RWPE2 (cell line): ENCODE data around the gene ATG2B.
A peak's percentile ranks its signal among the peaks of the same experiment; 100 is the strongest.

ENCODE experiments used
- ATAC-seq: fragments of 200-7000 bp; cut with Tn5 transposase; 3 replicates; pipeline ENCODE4 v1.9.1; 2021; ENCODE audit warnings: low read depth
- DNase-seq: peaks from one replicate; pipeline ENCODE4 v3.0.0-alpha.2; 2020; ENCODE audit warnings: low spot score
- H3K27ac ChIP-seq: fragments of 450-650 bp; 2 replicates; pipeline ENCODE4 v1.5.1; 2017; ENCODE audit warnings: mild to moderate bottlenecking; ENCODE audit not compliant: poor library complexity, severe bottlenecking
- H3K27me3 ChIP-seq: fragments of 250-450 bp; sonication (Bioruptor Pico); 2 replicates; pipeline ENCODE4 v1.5.1; 2021; ENCODE audit warnings: mild to moderate bottlenecking, moderate library complexity; ENCODE audit not compliant: insufficient read depth, poor library complexity, severe bottlenecking
- H3K36me3 ChIP-seq: fragments of 250-450 bp; sonication (Bioruptor Pico); 2 replicates; pipeline ENCODE4 v1.5.1; 2020; ENCODE audit warnings: low read depth, mild to moderate bottlenecking, moderate library complexity
- H3K4me1 ChIP-seq: fragments of 250-450 bp; sonication (Bioruptor Pico); 2 replicates; pipeline ENCODE4 v1.5.1; 2021; ENCODE audit warnings: mild to moderate bottlenecking, moderate library complexity; ENCODE audit not compliant: insufficient read depth, poor library complexity, severe bottlenecking
- H3K4me3 ChIP-seq: fragments of 250-450 bp; sonication (Bioruptor Pico); 2 replicates; pipeline ENCODE4 v1.5.1; 2021; ENCODE audit warnings: mild to moderate bottlenecking, moderate library complexity; ENCODE audit not compliant: severe bottlenecking
- H3K9me3 ChIP-seq: fragments of 250-450 bp; sonication (Bioruptor Pico); 2 replicates; pipeline ENCODE4 v1.5.1; 2021; ENCODE audit warnings: mild to moderate bottlenecking, moderate library complexity; ENCODE audit not compliant: severe bottlenecking
- CTCF ChIP-seq: fragments of 450-650 bp; IDR thresholded peaks from one replicate; pipeline ENCODE4 v1.5.1; 2017; ENCODE audit warnings: mild to moderate bottlenecking, moderate library complexity; ENCODE audit not compliant: poor library complexity, severe bottlenecking

ATG2B gene

DNA sequence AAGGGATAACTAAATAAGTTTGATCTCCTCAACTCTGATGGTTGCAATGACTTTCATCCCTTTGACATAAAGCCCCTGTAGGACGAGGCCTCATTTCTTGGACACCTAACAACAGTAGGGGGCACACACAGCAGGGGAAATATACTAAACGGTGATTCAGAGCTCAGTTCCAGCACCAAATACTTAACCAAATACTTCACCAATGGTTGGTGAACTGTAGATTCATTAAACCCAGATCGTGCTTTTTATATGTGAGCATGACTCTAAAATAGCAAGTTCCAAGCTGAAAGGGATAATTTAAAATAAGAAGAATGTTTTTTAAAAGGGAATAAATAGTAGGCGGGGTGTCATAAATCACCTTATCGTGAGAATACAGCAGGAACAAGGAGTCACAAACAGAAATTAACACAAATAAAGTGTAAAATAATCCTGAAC lies 53.2 kb downstream of the ATG2B start:
- peaks cover 83% of the 10 kb centered on the region for H3K36me3 ChIP-seq
- no peaks in the 10 kb centered on the region for H3K9me3 ChIP-seq
- no peaks in the 10 kb centered on the region for H3K4me1 ChIP-seq
- H3K27me3 ChIP-seq = no peaks in the 10 kb centered on the region
- DNase-seq (no peak), ATAC-seq (no peak)
- TF ChIP-seq CTCF = no peak
- H3K27ac ChIP-seq = no peak overlapping the region
- H3K4me3 ChIP-seq = no peak overlapping the region

DNA sequence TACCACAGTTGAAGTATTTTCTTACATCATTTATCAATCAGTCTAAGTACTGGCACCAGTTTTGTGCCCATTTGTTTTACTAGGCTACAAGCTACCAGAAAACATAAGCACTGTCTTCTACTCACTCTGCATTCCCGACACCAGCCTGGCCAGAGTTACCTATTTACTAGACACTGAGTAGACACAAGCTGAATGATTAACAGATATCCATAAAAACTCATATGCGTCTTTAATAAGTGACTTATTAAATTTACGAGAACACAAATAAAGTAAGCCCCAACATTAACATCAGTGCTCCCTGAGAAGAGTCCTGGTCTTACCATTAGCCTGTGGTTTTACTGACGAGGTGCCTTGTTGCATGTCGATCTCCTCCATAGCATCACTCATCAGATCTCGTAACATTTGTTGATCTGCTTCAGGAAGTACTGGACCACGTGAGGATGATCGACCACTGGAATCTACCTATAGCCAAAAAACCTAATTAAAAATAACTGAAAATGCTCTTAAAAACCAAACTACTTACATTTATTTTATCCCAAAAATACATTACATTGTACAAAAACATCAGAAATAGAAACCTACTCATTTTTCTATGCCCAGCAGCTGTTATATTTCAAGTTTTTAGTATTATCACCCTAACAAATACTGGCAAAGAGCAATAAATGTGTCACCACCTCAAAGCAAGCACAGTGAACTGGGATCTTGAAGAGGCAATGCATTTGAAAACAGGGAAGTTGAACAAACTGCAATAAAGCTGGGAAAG lies 53.8 kb downstream of the ATG2B start:
- no peak for ATAC-seq
- DNase-seq = no peak
- Histone ChIP-seq H3K9me3 (no peaks in the 10 kb centered on the region), H3K27me3 (no peaks in the 10 kb centered on the region), H3K4me3 (no peak overlapping the region), H3K27ac (no peak overlapping the region), H3K4me1 (no peaks in the 10 kb centered on the region), H3K36me3 (peaks cover 84% of the 10 kb centered on the region)
- TF ChIP-seq CTCF = no peak

DNA sequence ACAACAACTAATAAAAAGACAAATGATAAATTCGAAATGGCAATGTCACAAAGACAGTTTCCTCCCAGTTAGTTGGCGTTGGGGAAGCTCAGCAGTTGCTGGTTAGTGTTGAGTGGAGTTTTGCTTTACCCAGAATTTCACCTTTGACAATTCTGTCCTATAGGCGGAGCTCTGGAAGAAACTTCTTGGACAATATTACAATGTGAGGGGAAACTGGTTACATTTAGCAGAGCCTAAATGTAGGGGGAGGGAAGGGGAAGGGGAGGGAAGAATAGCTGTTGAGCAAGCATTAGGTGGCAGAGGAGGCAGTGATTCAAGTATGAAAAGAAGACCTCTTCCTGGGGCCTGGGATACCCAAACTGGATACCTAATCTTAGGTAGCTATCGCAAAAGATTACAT lies 55.7 kb downstream of the ATG2B start:
- Histone ChIP-seq H3K36me3 (peaks cover 82% of the 10 kb centered on the region), H3K27me3 (no peaks in the 10 kb centered on the region), H3K9me3 (no peaks in the 10 kb centered on the region), H3K4me1 (no peaks in the 10 kb centered on the region), H3K4me3 (no peak overlapping the region), H3K27ac (no peak overlapping the region)
- TF ChIP-seq CTCF = no peak
- DNase-seq (no peak), ATAC-seq (no peak)

DNA sequence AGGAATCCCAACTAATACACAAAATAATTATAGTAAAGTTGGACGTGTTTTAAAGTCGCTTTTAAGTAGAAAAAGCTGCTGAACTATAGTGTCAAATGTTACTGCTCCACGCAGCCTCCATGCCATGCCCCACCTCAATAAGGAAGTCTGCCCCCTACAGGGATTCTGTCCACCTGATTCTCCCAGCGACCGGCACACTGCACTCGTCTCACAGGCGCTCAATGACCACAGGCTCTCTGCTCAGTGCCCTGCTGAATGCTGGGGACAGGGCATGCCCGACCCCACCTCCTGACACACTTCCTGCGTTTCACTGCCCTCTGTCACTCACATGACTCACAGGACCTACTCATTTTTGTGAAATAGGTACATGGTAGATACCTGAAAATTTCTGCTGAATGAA lies 58.2 kb downstream of the ATG2B start:
- no peaks in the 10 kb centered on the region for H3K9me3 ChIP-seq
- peaks cover 72% of the 10 kb centered on the region for H3K36me3 ChIP-seq
- H3K27ac ChIP-seq = no peak overlapping the region
- 0 out of 3 replicates have a peak, but pooled peaks have one; percentile 19 for ATAC-seq
- H3K4me1 ChIP-seq = no peaks in the 10 kb centered on the region
- no peaks in the 10 kb centered on the region for H3K27me3 ChIP-seq
- H3K4me3 ChIP-seq = no peak overlapping the region
- no peak for DNase-seq
- peak; percentile 22 for TF ChIP-seq CTCF

DNA sequence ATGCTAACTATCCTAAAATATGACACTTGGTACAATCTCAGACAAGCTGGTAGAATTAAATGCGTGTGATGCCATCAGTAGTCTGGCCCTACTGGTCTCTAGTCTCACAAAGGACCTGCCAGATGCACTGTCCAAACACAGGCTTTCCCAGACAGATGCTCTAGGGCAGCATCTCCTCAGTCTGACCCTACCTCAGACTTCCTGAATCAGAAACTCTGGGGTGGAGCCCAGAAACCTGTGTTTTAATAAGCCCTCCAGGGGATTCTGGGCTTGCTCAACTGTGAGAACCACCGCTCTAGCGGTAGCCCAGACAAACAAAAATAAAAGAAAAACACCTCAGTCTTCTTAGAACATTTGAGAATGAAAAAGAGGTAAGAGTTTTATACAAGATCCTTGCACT lies 59.2 kb downstream of the ATG2B start:
- DNase-seq (no peak), ATAC-seq (no peak)
- Histone ChIP-seq H3K27ac (no peak overlapping the region), H3K4me3 (no peak overlapping the region), H3K4me1 (no peaks in the 10 kb centered on the region), H3K9me3 (no peaks in the 10 kb centered on the region), H3K36me3 (peaks cover 67% of the 10 kb centered on the region), H3K27me3 (no peaks in the 10 kb centered on the region)
- TF ChIP-seq CTCF = no peak
